Right lobe of liver (tissue), 6 donors: ENCODE results near the gene CD83. TPM values are rescaled to one million over a fixed set of nuclear protein-coding genes. Genes with fewer than 3 reads are reported as not detected.
A peak's percentile ranks its signal among the peaks of the same experiment; 100 is the strongest.

Source experiments
- ATAC-seq, 4 donors: fragments of 200-7000 bp; cut with Tn5 transposase; one replicate each; pipeline ENCODE4 v1.9.1; 2020; ENCODE audit warnings: mild to moderate bottlenecking in 4 of 4, moderate library complexity in 4 of 4
- DNase-seq, 3 donors: peaks; one replicate each; pipeline ENCODE4 v3.0.0-alpha.2; 2020
- H3K27ac ChIP-seq, 3 donors: fragments of 200-600 bp; one replicate each; pipeline ENCODE4 v1.8.0; 2022
- H3K27me3 ChIP-seq, 2 donors: fragments of 200-600 bp; one replicate each; pipeline ENCODE4 v1.8.0; 2022
- H3K36me3 ChIP-seq, 4 donors: fragments of 200-600 bp; sonication (generic) in 1 of 4; one replicate each; pipeline versions ENCODE4 v1.5.1 to v1.8.0; 2017 to 2022; ENCODE audit warnings: control low read depth in 1 of 4
- H3K4me1 ChIP-seq, 4 donors: fragments of 200-600 bp; sonication (generic) in 1 of 4; one replicate each; pipeline versions ENCODE4 v1.5.1 to v1.8.0; 2017 to 2022; ENCODE audit warnings: control low read depth in 1 of 4
- H3K4me3 ChIP-seq, 3 donors: fragments of 200-600 bp; one replicate each; pipeline ENCODE4 v1.8.0; 2022
- H3K9me3 ChIP-seq, 4 donors: fragments of 200-600 bp; sonication (generic) in 1 of 4; one replicate each; pipeline versions ENCODE4 v1.5.1 to v1.8.0; 2017 to 2022; ENCODE audit warnings: control low read depth in 1 of 4
- POLR2A ChIP-seq: fragments of 450-650 bp; IDR thresholded peaks from one replicate; pipeline ENCODE4 v1.6.1; 2017; ENCODE audit warnings: antibody characterized with exemption, mild to moderate bottlenecking
- WGBS: methylation state at CpG from one replicate; pipeline ENCODE4 v1.1.6; 2018; ENCODE audit warnings: low coverage, low lambda C conversion rate; ENCODE audit not compliant: insufficient coverage; ENCODE audit errors: missing lambda C conversion rate; 5-methylcytosine and 5-hydroxymethylcytosine counted together
- intact Hi-C, 2 donors: fragments of 100-400 bp; cut with DNase I; formaldehyde crosslinking; loops; one replicate each; pipeline versions ENCODE4 v1.11.2 to v1.14.1; 2022
- total RNA-seq, 6 experiments: library from RNA; depleted of rRNA in 2 of 6; stranded (reverse); fragments of >200 nt in 2 of 6; fragmentation: NEBNext Ultra II Directional in 3 of 6; extraction: Animal tissue kit (Norgen Biotek cat#: 25700) in 3 of 6; gene quantifications; one replicate each; pipeline versions ENCODE4 v1.1.0 to v1.2.4, GENCODE V29; 2016 to 2023
- TF ChIP-seq, protein P1 (sequence below), 4 donors: fragments of 200-600 bp in 3 of 4; fragments of 450-650 bp in 1 of 4; IDR thresholded peaks; one replicate each; pipeline versions ENCODE4 v1.5.1 to v1.8.0; 2016 to 2022; ENCODE audit warnings: antibody characterized with exemption in 4 of 4, mild to moderate bottlenecking in 2 of 4
- donor health status: DM: no; HTN: yes; CAD: no.
- donor health status: DM: no; HTN: no; CAD: no.
- donor health status: DM: no; HTN: no; CAD: no.
- donor health status: DM: no; HTN: yes; CAD: no.
- donor health status: DM: no; HTN: yes; CAD: no.

Gene CD83
- total RNA-seq, 6 experiments from 2014 or later = 0.32 to 5.2 (median 1.1) TPM

GRCh38 chr6:14127611-14128010 is 10.0 kb downstream of the CD83 start:
- no peak for TF ChIP-seq POLR2A
- TF ChIP-seq, protein P1, sequence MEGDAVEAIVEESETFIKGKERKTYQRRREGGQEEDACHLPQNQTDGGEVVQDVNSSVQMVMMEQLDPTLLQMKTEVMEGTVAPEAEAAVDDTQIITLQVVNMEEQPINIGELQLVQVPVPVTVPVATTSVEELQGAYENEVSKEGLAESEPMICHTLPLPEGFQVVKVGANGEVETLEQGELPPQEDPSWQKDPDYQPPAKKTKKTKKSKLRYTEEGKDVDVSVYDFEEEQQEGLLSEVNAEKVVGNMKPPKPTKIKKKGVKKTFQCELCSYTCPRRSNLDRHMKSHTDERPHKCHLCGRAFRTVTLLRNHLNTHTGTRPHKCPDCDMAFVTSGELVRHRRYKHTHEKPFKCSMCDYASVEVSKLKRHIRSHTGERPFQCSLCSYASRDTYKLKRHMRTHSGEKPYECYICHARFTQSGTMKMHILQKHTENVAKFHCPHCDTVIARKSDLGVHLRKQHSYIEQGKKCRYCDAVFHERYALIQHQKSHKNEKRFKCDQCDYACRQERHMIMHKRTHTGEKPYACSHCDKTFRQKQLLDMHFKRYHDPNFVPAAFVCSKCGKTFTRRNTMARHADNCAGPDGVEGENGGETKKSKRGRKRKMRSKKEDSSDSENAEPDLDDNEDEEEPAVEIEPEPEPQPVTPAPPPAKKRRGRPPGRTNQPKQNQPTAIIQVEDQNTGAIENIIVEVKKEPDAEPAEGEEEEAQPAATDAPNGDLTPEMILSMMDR (IDR thresholded peaks at IDR 0.05) = no peak
- Histone ChIP-seq H3K36me3 (no peaks in the 10 kb centered on the region), H3K9me3 (no peaks in the 10 kb centered on the region), H3K27me3 (no peaks in the 10 kb centered on the region), H3K4me1 (no peaks in the 10 kb centered on the region), H3K27ac (no peak overlapping the region), H3K4me3 (no peak overlapping the region)
- ATAC-seq = no peak
- intact Hi-C loops = no loop called here
- no peak for DNase-seq
- WGBS = 77% methylated on average over 3 of the region's 3 CpGs

- H3K4me1 ChIP-seq = no peaks in the 10 kb centered on the region
- no peak overlapping the region for H3K27ac ChIP-seq
These were observed 10.4 kb downstream of the CD83 start for GRCh38 chr6:14128012-14128411.

DNA sequence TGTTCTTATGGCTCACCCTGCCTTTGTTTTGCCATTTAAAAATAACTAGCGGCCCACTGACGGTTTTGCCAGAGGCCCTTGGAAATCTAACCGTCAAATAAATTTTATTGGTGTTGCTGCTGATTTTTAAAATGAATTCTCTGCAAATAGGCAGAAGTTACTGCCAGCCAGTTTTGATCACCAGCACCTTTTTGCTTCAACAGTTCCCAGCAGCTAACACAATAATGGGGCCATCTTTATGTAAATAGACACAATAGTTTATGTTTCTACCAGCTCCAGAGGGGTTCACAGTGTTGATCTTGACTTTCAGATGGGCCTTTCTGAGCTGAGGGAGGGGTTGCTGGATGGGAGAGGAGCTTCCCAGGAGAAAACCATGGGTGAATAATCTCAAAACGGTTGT is 11.2 kb downstream of the CD83 start:
- intact Hi-C loops = no loop called here
- no peak overlapping the region for H3K27ac ChIP-seq
- no peaks in the 10 kb centered on the region for H3K9me3 ChIP-seq
- DNase-seq = no peak
- H3K36me3 ChIP-seq = no peaks in the 10 kb centered on the region
- no peak overlapping the region for H3K4me3 ChIP-seq
- H3K4me1 ChIP-seq = no peaks in the 10 kb centered on the region
- ATAC-seq = no peak
- 89% methylated on average over 4 of the region's 4 CpGs for WGBS
- H3K27me3 ChIP-seq = no peaks in the 10 kb centered on the region
- TF ChIP-seq, protein P1 (IDR thresholded peaks at IDR 0.05) = no peak
- TF ChIP-seq POLR2A = no peak

More at GRCh38 chr6:14128012-14128411, 10.4 kb downstream of the CD83 start:
- 70% methylated on average over 4 of the region's 4 CpGs for WGBS
- DNase-seq (no peak), ATAC-seq (no peak)
- H3K9me3 ChIP-seq = no peaks in the 10 kb centered on the region
- intact Hi-C loops = no loop called here
- H3K27me3 ChIP-seq = no peaks in the 10 kb centered on the region
- no peak overlapping the region for H3K4me3 ChIP-seq
- no peak for TF ChIP-seq POLR2A
- TF ChIP-seq, protein P1 (IDR thresholded peaks at IDR 0.05) = no peak
- H3K36me3 ChIP-seq = no peaks in the 10 kb centered on the region

- WGBS = 25% methylated on average over 7 of the region's 7 CpGs
- DNase-seq (peak in 1 of 3 donors; percentile 41), ATAC-seq (peak; percentile 85 to 94 (median 91))
- intact Hi-C loops = no loop called here
- Histone ChIP-seq H3K27me3 (no peaks in the 10 kb centered on the region), H3K27ac (no peak overlapping the region), H3K4me1 (no peaks in the 10 kb centered on the region), H3K9me3 (no peaks in the 10 kb centered on the region), H3K4me3 (no peak overlapping the region), H3K36me3 (no peaks in the 10 kb centered on the region)
- TF ChIP-seq, protein P1 (IDR thresholded peaks at IDR 0.05) = peak; percentile 47 to 65 (median 58)
- TF ChIP-seq POLR2A = no peak
These were observed 12.0 kb downstream of the CD83 start for GRCh38 chr6:14129575-14129974.
